GM20431 (cell line): ENCODE measurements around the gene MINAR2.

Source experiments
- in situ Hi-C: fragments of 300-500 bp; cut with MseI, MboI; formaldehyde crosslinking; loops from one replicate; pipeline ENCODE4 v1.15.0; 2020; ENCODE audit warnings: low sequenced_read_pairs; ENCODE audit not compliant: unreplicated experiment

Gene MINAR2, protein sequence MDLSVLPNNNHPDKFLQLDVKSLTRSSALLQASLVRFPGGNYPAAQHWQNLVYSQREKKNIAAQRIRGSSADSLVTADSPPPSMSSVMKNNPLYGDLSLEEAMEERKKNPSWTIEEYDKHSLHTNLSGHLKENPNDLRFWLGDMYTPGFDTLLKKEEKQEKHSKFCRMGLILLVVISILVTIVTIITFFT

DNA sequence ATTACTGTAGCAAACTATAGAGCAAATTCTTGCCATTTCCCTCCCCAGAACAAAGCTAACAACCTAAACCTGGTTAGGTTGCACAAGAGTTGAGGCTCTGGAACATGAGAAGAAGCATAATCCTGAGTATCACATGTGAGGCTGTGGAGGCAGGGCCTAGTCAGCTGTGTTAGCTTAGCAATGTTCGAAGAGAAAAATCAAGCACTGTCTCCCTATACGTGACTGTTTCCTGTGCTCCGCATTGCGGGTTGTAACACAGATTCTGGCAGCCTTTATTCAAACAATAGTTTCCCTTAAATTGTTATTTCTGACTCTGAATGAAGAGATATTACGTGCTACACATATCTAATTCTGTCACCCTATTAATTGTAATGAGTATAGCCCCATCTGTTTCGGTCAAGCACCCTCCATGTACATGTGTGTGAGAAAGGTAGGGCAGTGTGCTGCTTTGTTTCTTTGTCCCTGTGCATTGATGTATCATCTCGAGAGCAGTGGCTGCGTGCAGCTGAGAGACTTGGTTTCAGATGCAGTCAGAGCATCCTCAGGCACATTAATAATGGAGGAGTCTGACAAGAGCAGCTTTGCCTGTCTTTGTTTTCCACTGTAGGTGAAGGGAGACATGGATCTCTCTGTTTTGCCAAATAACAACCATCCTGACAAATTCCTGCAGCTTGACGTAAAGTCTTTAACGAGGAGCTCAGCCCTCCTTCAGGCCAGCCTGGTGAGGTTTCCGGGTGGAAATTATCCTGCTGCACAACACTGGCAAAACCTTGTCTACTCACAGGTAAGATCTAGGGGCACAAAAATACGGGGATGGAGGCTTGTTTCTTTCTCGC is at the start of gene MINAR2:
Gene MINAR2, plus strand, starts transcription at position 523 of the 836 bp plus-strand sequence. Its CDS starts 97 bp downstream, at position 620.
- in situ Hi-C loops: no loop called here

DNA sequence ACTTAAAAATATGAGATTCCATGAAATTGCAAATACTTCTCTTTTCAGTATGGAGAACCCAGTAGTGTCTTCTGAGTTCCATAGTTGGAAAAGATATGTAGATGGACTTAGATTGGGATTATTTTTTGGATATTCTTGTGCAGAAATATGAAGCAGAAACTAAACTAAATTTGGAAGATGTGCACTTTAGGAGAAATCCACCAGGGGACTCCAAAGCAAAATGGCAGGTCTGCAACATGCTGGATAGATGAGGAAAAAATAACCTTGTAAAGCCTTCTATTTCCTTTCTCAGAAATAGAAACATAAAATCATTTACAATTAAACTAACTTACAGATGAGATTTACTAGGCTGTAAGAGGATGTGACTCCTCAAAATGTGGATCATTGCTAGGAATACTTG is 49.2 kb upstream of the MINAR2 start:
- in situ Hi-C loops: no loop called here

DNA sequence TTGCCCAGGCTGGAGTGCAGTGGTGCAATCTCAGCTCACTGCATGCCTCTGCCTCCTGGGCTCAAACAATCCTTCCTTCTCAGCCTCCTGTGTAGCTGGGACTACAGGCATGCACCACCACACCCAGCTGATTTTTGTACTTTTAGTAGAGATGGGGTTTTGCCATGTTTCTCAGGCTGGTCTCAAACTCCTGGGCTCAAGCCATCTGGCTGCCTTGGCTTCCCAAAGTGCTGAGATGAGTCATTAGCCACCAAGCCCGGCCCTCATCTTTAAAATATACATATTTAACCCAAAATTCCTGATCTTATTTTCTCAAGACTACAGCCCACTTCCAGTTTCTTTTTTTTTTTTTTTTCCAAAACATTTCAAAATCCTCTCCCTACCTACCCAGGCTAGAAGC is 31.7 kb upstream of the MINAR2 start:
- in situ Hi-C loops: no loop called here

DNA sequence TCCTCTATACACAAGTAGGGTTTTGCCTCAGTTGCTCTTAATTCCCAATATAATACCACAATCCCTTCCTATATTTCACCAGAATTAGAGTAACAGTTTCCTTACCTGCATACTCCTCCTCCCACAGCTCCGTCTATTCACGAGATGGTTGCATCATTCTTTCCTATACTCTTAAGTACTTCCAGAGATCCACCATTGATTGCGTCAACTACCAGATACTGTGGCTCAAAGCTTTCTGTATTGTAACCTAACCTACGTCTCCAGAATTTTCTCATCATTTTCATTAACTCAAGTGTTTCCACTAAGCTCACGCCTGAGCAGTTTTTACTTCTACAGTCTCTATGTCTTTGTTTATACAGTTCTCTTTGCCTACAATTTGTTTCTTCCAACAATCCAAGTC is 31.2 kb upstream of the MINAR2 start:
- in situ Hi-C loops: no loop called here

DNA sequence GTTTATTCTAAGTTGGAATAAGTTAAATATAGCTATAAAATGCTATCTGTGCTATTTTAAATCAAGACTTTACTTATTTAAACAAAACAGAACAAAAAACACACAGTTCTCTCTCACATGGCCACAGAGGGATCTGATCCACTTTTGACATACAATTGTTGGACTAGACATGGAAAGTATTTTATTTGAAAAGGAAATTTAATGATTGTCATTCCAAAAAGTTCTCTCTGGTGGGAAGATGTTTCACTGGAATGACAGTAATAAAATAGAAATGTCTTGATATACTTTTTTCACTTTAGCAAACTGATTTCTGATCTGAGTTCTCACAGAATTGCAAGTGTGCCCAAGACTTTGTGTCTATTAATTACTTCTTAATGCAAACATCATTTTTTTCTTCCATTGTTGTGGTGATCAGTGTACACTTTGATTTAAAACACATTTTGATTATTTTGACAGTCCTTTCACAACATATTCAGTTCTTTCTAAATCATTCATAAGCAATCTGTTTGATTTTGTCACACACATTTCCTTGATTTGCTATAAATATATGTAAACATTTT is 30.1 kb upstream of the MINAR2 start:
- in situ Hi-C loops: no loop called here

DNA sequence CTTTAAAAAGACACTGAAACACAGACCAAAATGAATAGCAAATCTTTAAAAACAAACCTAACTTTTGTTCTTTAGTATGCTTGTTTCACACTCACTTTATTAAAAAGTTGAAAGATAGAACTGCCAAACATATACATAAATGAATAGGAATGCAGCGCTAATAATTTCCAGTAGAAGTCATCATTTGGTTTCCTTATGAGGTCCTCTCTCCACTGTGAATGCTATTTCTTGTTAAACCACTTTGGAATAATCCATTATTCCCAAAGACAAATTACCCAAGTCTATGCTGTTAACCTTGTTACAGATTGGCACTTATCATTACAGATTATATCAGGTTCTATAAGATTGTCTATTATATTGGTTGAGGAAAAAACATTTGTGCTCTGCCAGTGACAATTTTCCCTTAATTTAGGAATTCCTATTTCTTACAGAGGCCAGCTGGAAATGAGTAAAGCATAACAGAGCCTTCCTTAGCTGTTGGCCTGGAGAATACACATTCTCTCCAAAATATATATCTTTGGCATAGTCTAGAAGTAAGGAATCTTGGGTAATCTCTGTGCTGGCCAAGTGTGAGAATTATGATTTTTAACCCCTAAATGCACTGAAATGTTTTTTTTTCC is 29.3 kb upstream of the MINAR2 start:
- in situ Hi-C loops: no loop called here

DNA sequence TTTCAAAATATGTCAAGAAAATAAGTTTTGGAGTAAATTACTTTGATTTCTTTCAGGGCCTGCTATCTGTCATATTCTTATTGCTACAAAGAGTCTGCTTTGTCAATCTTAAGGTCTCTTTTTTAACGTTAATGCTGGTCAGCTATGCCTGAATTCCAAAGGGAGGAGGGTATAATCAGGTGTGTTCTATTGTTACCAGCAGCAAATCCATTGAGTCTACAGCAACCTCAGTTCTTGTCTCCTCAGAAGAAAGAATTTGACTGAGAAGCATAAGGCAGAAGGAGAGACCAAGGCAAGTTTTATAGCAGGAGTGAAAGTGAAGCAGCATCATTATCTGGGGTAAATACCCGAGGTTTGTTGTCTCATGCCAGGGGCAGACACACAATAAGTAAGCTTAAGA is 23.7 kb upstream of the MINAR2 start:
- in situ Hi-C loops: no loop called here

DNA sequence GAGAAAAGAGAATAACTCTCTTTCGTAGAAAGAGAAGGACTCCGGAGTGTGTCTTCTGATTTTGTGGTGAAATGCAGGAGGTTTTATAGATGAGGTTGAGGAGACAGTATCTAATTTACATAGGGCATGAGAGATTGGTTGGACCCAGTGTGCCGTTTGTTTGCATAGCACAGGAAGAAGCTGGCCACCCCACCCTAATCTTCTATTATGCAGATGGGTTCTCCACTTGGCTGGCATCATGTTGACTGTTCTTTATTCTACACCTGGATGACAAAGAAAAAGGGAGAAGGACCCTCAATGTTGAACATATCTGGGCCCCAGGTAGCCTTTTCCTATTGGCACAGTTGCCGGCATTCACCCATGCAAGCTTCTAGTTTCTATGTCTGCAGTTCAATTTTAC is 23.2 kb upstream of the MINAR2 start:
- in situ Hi-C loops: no loop called here

DNA sequence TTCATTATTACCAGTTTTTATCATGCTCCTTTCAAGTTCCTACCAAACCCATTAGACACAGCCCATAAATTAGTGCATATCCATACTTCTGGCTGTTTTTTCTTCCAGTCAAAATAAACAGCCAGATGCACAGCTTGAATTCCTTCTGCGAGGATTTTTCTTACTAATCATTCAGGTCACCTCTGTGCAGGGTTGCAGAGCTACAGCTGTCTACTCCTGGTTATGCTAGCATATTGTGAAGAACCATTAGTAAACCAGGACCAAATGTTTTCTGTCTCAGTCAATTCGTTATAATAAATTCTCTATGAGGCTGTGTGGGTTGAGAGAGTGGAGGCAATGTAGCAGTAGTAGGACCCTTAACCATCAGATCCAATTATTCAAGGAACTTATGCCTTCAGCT is 8.1 kb upstream of the MINAR2 start:
- in situ Hi-C loops: no loop called here

DNA sequence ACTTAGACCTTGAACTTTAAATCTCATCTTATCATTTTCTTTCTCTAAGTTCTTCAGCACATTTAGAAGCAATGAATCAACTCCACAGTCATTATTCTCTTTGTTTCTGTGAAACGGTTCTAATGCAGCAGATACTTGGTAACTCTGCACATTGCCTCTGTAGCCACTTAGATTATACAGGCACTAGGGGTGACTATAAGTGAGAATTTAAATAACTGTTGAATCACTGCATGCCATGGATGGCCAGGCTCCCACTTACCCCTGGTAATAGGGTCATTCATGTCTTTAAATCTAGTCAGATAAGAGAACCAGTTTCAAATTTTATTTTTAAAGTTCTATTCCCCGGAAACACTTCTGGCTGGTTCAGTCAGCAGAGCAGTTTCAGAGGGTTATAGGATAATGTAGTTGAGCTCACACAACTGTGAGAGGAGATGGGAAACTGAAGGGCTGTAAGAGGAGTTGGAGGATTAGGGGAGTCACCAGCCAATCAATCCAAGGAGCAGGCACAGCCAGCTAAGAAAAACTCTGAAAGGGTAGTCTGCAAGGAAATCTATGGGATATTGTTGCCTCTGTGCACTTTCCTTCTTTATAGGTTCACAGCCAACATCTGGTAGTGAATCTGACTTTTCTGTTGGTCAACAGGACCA is 4.2 kb upstream of the MINAR2 start:
- in situ Hi-C loops: no loop called here

DNA sequence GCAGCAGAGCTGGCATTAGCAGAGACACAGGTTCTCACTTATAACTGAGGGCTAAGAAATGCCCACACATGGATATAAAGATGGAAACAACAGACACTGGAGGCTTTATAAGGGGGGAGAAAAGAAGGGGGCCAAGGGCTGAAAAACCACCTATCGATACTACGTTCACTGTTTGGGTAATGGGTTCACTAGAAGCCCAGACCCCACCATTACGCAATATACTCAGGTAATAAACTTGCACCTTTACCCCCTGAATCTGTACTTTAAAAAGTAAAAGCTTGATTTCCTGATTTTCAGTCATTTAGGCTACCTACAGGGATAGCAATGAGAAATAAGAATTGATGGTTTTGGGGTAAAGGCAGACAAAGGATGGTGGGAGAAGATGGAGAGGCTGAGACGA is 1.9 kb upstream of the MINAR2 start:
- in situ Hi-C loops: no loop called here

DNA sequence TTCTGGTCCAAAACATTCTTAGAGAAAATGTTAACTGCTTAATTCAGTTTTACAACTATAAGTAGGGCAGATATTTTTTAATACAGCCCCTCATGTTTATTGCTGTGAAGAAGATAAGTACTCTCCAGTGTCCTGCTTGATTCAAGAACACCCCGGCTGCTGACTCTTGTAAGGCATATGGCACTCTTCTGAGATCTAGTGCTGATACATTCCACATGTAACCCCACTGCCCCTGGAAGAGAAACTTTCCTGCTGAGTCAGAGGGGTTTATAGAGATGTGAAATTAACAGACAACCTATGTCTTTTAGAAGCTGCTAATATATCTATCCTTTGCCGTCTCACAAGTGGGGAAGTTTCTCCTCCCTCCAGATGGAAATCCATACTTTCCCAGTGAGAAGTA is 1.0 kb upstream of the MINAR2 start:
- in situ Hi-C loops: no loop called here

DNA sequence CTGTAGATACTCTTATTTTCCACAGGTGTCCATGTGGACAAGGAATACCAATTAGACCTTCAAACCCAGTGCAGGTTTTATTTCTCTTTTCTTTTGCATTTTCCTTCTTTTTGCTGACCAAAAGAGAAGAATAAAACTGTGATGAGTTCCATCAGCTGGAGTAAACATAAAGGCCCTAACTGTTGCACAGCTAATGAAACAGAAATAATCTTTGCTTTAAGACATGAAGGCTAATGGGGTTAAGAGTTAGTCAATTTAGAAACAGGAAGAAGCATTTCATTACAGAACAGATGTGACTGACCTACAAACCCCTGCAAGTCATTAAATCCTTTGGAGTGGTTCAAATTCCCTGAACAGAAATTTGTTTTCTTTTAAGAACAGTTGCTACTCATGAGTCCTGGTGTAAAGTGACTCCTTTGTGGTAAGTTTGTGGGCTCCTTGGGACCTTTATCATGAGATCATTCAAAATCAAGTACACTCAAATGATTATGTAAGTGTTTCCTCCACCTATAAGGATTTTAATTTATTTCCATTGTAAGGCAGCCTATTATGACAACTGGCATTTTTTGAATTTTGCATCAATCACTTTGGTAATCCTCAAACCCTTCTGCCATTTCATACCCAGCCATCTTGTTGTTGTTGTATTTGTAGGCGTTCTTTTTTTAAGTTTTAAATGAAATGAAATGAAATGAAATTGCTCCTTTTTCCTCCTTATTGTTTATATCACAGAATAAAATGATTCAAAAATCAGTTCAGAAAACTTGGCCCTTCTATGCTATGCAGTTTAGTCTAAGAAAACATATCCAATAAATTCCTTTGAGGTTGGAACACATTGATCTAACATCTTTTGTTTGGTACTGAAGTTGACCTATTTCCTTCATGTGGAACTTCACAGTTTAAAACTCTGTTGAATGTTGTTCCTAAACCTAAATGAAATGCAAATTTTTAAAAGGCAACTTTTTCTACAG is 1.3 kb downstream of the MINAR2 start:
- in situ Hi-C loops: no loop called here

DNA sequence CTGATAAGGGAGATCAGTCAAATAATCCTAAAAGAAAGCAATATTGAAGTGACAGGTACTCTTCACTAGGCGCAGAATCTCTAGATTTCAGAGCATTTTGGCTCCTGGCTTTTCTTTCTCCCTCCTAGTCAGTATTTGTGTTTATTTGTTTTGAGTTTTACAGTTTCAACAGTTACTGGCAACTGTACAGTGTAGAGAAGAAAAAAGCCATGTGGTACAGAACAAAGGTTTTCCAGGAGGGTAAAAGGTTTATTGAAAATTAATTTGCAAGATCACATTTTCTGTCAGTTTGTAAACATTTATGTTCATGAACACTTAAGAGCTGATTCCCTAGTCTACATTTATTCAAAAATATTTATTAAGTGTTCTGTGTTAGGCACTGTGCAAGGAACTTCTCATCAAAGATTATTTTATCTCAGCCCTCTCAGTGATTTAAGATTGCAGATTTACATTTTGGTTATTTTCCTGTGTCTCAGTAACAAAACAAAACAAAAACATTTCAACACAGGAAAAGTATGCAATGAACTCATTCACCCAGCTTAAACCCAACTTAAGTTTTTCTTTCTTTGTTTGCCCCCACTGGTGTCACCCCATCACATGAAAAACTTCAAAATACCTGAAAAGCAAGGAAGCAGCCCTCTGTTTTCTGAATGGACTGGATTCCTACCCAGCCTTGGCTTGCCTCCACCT is 12.9 kb downstream of the MINAR2 start:
- in situ Hi-C loops: no loop called here

DNA sequence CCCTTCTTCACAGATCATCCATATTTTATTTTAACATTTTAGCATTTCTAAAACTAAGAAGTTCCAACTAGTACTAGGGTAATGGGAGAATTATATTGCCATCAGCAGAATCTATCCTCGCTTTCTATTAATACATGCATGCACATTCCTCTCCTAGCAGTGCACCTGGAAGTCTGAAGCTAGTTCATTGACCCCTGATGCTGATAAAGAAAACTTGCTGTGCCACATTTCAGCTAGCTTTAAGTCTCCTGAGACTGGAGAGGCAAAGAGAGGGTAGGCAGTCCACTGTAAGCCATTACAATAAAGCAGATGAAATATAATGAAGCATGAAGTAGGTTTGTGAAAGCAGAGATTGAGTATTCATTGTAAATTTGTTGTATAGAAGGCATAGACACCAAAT is 15.8 kb downstream of the MINAR2 start:
- in situ Hi-C loops: no loop called here

DNA sequence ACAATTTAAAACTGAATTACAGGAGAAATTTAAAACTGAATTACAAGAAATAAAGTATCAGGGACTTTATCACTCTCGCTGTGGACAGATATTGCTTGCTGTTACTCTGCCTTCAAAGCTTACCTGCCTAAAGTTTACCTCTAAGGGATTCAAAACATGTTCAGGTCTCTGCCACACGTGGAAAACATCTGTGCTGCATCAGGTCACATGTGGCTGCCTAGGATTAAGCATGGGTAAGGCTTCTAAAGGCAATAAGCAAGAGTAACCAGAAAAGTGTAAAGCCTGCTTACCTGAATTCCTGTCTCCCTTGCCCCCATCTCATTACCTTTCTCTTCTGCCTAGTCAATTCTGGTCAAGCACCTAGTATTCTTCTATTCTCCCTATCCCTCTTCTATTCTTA is 18.9 kb downstream of the MINAR2 start:
- in situ Hi-C loops: no loop called here

DNA sequence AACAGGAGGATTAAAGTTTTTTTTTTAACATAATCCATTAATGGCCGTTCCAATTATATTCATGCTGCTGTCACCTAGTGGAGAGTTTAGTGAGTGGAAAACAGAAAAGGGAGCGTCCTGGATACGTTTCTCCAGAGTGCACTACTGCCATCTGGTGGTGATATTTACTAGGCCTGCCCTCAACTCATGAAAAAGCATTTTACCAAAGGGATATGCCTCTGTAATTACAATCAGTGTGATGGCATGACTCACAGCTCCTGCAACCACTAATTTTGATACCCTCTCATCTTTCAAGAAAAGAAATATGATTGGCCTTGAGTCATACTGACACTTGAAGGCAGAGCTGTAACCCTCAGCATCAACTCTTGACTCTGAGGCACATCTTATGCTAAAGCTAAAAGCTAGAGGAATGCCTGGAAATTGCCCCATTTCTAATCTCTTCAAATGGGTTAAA is 20.1 kb downstream of the MINAR2 start:
- in situ Hi-C loops: no loop called here

DNA sequence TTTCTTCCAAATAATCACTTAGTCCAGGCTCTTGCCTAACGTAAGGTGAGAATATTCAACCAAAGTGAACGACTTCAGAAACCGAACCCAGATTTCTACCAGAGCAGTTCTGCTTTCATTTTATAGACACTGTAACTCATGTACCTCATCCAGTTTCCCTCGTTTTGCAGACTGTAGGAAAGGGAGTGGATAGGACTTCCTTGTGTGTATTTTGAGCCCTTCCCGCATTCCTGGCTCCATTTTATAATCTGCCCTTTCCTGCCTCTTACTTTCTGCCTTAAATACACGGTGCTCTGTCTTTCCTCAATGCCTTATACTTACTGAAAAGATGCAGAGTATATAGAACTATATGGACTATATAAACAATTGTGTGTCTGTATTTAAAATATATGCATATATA is 20.8 kb downstream of the MINAR2 start:
- in situ Hi-C loops: no loop called here
